ENCODE results near the gene MACROD1. TPM values are rescaled to one million over a fixed set of nuclear protein-coding genes. Genes with fewer than 3 reads are reported as not detected.
A peak's percentile ranks its signal among the peaks of the same experiment; 100 is the strongest.

The MACROD1 gene
- total RNA-seq, 4 donors from 2014 or later = 10.4 to 31.5 (median 19.5) TPM

- intact Hi-C loops (cut with DNase I) = no loop called here
- peak within 1 kb of the TSS; percentile 29 to 66 (median 41) for H3K4me3 ChIP-seq
- H3K4me1 ChIP-seq = peaks cover 15 to 24% (median 15%) of the 10 kb centered on the region in 3 donors
- no peak for DNase-seq
- peak within 1 kb of the TSS in 1 of 4 donors; percentile 14 for H3K27ac ChIP-seq
- peaks cover 9 to 68% (median 11%) of the 10 kb centered on the region in 4 donors for H3K27me3 ChIP-seq
- WGBS, 2 donors = 0% methylated on average over 13 of the region's 64 CpGs; no CpG with 5 or more reads in 1 of the 2 donors
- H3K36me3 ChIP-seq = no peaks in the 10 kb centered on the region
- no peaks in the 10 kb centered on the region for H3K9me3 ChIP-seq
- TF ChIP-seq CTCF (IDR thresholded peaks at IDR 0.05) (no peak), POLR2A (IDR thresholded peaks at IDR 0.05) (no peak)
Observed at GRCh38 chr11:64035576-64035975, 130.3 kb downstream of the MACROD1 start, which contains the start of gene FLRT1. TSS of gene FLRT1 (plus strand) at chr11:64035931. CDS start at chr11:64116268, 80,337 bp downstream.

DNA sequence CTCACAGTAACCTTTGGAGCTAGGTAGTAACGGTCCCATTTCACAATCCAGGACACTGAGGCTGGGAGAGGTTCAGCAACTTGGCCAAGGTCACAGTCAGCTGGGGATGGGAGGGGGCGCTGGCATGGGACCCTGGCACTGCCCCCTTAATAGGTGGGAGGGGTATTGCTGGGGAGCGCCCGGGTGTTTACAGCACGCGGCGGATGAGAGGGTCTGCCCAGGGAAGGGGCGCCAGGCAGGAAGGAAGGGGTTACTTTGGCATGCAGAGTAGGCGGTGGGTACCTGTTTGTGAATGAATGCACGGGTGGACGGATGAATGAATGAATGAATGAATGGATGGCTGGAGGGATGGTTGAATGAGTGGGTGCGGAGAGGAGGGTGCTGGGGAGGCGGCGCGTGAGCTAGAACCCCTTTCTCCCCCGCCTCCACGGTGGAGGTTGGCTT is 130.8 kb downstream of the MACROD1 start:
- no peak for DNase-seq
- peaks cover 15 to 24% (median 15%) of the 10 kb centered on the region in 3 donors for H3K4me1 ChIP-seq
- WGBS, 2 donors = 3 to 8% methylated on average over 13 to 15 of the region's 17 CpGs
- H3K9me3 ChIP-seq = no peaks in the 10 kb centered on the region
- H3K27me3 ChIP-seq = peaks cover 9 to 68% (median 11%) of the 10 kb centered on the region in 4 donors
- no peak for TF ChIP-seq CTCF (IDR thresholded peaks at IDR 0.05)
- TF ChIP-seq POLR2A (IDR thresholded peaks at IDR 0.05) = no peak
- intact Hi-C loops (cut with DNase I) = no loop called here
- no peaks in the 10 kb centered on the region for H3K36me3 ChIP-seq
- peak overlapping the region in 2 of 4 donors; percentile 51 to 66 for H3K4me3 ChIP-seq
- no peak overlapping the region for H3K27ac ChIP-seq

DNA sequence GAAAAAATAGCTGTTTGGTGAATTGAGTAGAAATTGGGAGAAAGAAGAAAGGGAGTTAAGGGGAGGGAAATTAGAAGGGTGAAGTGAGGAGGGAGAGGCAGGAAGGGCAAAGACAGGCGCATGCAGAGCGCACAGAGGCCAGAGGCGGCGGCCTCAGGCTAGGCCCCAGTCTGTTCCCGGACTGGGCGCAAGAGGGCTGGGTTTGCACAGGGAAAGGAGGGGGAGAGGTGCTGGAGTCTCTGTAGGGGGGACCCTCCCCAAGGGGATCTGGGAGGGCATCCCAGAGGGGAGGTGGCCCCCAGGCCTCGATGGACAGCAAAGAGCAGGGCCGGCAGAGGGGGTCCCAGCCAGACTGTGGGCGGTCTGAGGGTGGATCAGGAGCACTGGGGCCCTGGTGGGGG is 131.5 kb downstream of the MACROD1 start:
- Histone ChIP-seq H3K4me3 (no peak overlapping the region), H3K9me3 (no peaks in the 10 kb centered on the region), H3K27ac (no peak overlapping the region), H3K27me3 (peaks cover 9 to 74% (median 11%) of the 10 kb centered on the region in 4 donors), H3K4me1 (peaks cover 15 to 24% (median 15%) of the 10 kb centered on the region in 3 donors), H3K36me3 (no peaks in the 10 kb centered on the region)
- intact Hi-C loops (cut with DNase I) = no loop called here
- no peak for TF ChIP-seq POLR2A (IDR thresholded peaks at IDR 0.05)
- WGBS, 2 donors = 66 to 74% methylated on average over 6 of the region's 9 CpGs
- no peak for DNase-seq

GRCh38 chr11:64032050-64032449 is 133.9 kb downstream of the MACROD1 start:
- Histone ChIP-seq H3K9me3 (no peaks in the 10 kb centered on the region), H3K27ac (no peak overlapping the region), H3K4me1 (peaks cover 19 to 34% (median 20%) of the 10 kb centered on the region in 3 donors), H3K27me3 (peaks cover 9 to 82% (median 11%) of the 10 kb centered on the region in 4 donors), H3K4me3 (no peak overlapping the region), H3K36me3 (no peaks in the 10 kb centered on the region)
- TF ChIP-seq POLR2A (IDR thresholded peaks at IDR 0.05) (no peak), CTCF (IDR thresholded peaks at IDR 0.05) (no peak)
- DNase-seq = no peak
- intact Hi-C loops (cut with DNase I) = no loop called here
- WGBS, 2 donors = no CpG with 5 or more reads among the region's 4 CpGs

DNA sequence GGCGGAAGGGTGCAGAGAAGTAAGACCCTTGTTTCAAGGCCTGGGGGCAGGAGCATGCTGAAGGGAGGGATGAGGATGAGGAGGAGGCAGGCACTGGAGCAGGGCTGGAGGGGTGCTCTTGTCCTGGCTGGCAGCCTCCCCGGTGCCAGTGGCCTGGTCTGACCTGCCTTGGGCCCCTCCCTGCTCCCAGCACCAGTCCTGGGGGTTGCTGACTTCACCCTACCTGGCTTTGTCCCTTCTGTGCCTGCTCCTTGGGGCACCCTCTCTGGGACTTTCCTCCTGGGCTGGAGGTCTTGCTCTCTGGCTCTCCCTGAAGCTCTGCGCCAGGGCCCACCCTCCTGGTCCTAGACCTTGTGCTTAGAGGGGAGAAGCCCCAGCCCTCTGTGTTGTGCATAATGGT is 134.9 kb downstream of the MACROD1 start:
- Histone ChIP-seq H3K27me3 (peaks cover 1 to 74% (median 11%) of the 10 kb centered on the region in 4 donors), H3K4me3 (no peak overlapping the region), H3K9me3 (no peaks in the 10 kb centered on the region), H3K36me3 (no peaks in the 10 kb centered on the region), H3K27ac (no peak overlapping the region), H3K4me1 (peaks cover 9 to 23% (median 11%) of the 10 kb centered on the region in 3 donors)
- 54 to 80% methylated on average over 2 of the region's 3 CpGs for WGBS, 2 donors
- DNase-seq = no peak
- intact Hi-C loops (cut with DNase I) = no loop called here
- TF ChIP-seq CTCF (IDR thresholded peaks at IDR 0.05) (no peak), POLR2A (IDR thresholded peaks at IDR 0.05) (no peak)
